Stomach (tissue), 4 donors: ENCODE data around the gene DLG2.

Source experiments
- CTCF ChIP-seq, 7 experiments: fragments of 450-650 bp in 4 of 7; fragments of 200-600 bp in 3 of 7; sonication (generic) in 3 of 7; IDR thresholded peaks; one replicate each; pipeline ENCODE4 v1.5.1; 2016 to 2019; ENCODE audit warnings: antibody characterized with exemption in 7 of 7, control low read depth in 2 of 7, mild to moderate bottlenecking in 1 of 7
- EP300 ChIP-seq: sonication (generic); formaldehyde crosslinking; IDR thresholded peaks from one replicate; pipeline ENCODE4 v1.6.1; 2017; ENCODE audit warnings: antibody characterized with exemption
- POLR2A ChIP-seq, 4 donors: fragments of 450-650 bp; IDR thresholded peaks; one replicate each; pipeline ENCODE4 v1.6.1; 2016; ENCODE audit warnings: antibody characterized with exemption in 4 of 4, control low read depth in 2 of 4, mild to moderate bottlenecking in 1 of 4, moderate library complexity in 1 of 4
- POLR2AphosphoS5 ChIP-seq, 3 donors: sonication (generic); formaldehyde crosslinking; IDR thresholded peaks; one replicate each; pipeline ENCODE4 v1.6.1; 2016; ENCODE audit warnings: antibody characterized with exemption in 3 of 3

- TF ChIP-seq CTCF (IDR thresholded peaks at IDR 0.05) (no peak), POLR2AphosphoS5 (IDR thresholded peaks at IDR 0.05) (no peak), POLR2A (IDR thresholded peaks at IDR 0.05) (no peak), EP300 (no peak)
Measured at GRCh38 chr11:84389696-84390095, 1237.4 kb downstream of the DLG2 start.
